Neural cell (in vitro differentiated cells): ENCODE measurements around the gene PRELID1. TPM values are rescaled to one million over a fixed set of nuclear protein-coding genes. Genes with fewer than 3 reads are reported as not detected.

ENCODE experiments used
- H2AFZ ChIP-seq: fragments of 200-600, 300-800 bp; sonication (generic), shearing (Covaris generic); 2 replicates; pipeline ENCODE4 v1.6.0; 2014; ENCODE audit warnings: low read depth, mild to moderate bottlenecking, antibody characterized with exemption, low read length, moderate library complexity
- H3F3A ChIP-seq: fragments of 200-600 bp; shearing (Covaris generic); 2 replicates; pipeline ENCODE4 v1.6.1; 2016; ENCODE audit warnings: mild to moderate bottlenecking, moderate library complexity, mixed read lengths, antibody characterized with exemption, low read length; ENCODE audit not compliant: insufficient read depth, poor library complexity, severe bottlenecking
- H3K27ac ChIP-seq: fragments of 200-600, 300-800 bp; sonication (generic), shearing (Covaris generic); 2 replicates; pipeline ENCODE4 v1.5.1; 2014; ENCODE audit warnings: mild to moderate bottlenecking, low read length, moderate library complexity
- H3K27me3 ChIP-seq: fragments of 300-800, 200-600 bp; sonication (generic), shearing (Covaris generic); 2 replicates; pipeline ENCODE4 v1.6.0; 2014; ENCODE audit warnings: mild to moderate bottlenecking, low read depth, low read length, moderate library complexity; ENCODE audit not compliant: insufficient read depth
- H3K36me3 ChIP-seq: fragments of 300-800, 200-600 bp; sonication (generic), shearing (Covaris generic); 2 replicates; pipeline ENCODE4 v1.5.1; 2014; ENCODE audit warnings: mild to moderate bottlenecking, antibody characterized with exemption, low read length, moderate library complexity; ENCODE audit not compliant: insufficient read depth
- H3K4me2 ChIP-seq: fragments of 300-800, 200-600 bp; sonication (generic), shearing (Covaris generic); 2 replicates; pipeline ENCODE4 v1.6.0; 2014; ENCODE audit warnings: mild to moderate bottlenecking, low read length
- H3K4me3 ChIP-seq: fragments of 300-800, 200-600 bp; sonication (generic), shearing (Covaris generic); 2 replicates; pipeline ENCODE4 v1.5.1; 2014; ENCODE audit warnings: mild to moderate bottlenecking, low read length, moderate library complexity
- H3K79me2 ChIP-seq: fragments of 200-600 bp; shearing (Covaris generic); replicated peaks from 2 replicates; pipeline ENCODE4 v1.6.0; 2014; ENCODE audit warnings: mild to moderate bottlenecking, low read length, moderate library complexity; ENCODE audit not compliant: insufficient read depth
- H3K9ac ChIP-seq: fragments of 300-800, 200-600 bp; sonication (generic), shearing (Covaris generic); 2 replicates; pipeline ENCODE4 v1.6.1; 2016; ENCODE audit warnings: mild to moderate bottlenecking, low read length, mixed read lengths
- H3K9me2 ChIP-seq: fragments of 200-600 bp; shearing (Covaris generic); 2 replicates; pipeline ENCODE4 v1.6.1; 2016; ENCODE audit warnings: mild to moderate bottlenecking, low read length, mixed read lengths; ENCODE audit not compliant: insufficient read depth
- H3K9me3 ChIP-seq: fragments of 200-600, 300-800 bp; sonication (generic), shearing (Covaris generic); 2 replicates; pipeline ENCODE4 v1.6.1; 2016; ENCODE audit warnings: mild to moderate bottlenecking, mixed run types, low read length, moderate library complexity, mixed read lengths
- H4K20me1 ChIP-seq: fragments of 200-600 bp; shearing (Covaris generic); 2 replicates; pipeline ENCODE4 v1.6.1; 2016; ENCODE audit warnings: mild to moderate bottlenecking, mixed run types; ENCODE audit not compliant: insufficient read depth
- EP300 ChIP-seq: fragments of 450-650 bp; conservative IDR thresholded peaks from 2 replicates; pipeline ENCODE4 v1.6.1; 2014; ENCODE audit warnings: antibody characterized with exemption, mild to moderate bottlenecking, moderate library complexity; ENCODE audit not compliant: poor library complexity, severe bottlenecking
- EZH2 ChIP-seq: fragments of 200-600, 300-800 bp; shearing (Covaris generic), sonication (generic); IDR thresholded peaks from 2 replicates; pipeline ENCODE4 v1.6.1; 2014; ENCODE audit warnings: antibody characterized with exemption, low read length, borderline replicate concordance, mild to moderate bottlenecking; ENCODE audit not compliant: insufficient read depth, poor library complexity, severe bottlenecking
- MXI1 ChIP-seq: fragments of 450-650 bp; conservative IDR thresholded peaks from 2 replicates; pipeline ENCODE4 v1.6.1; 2014; ENCODE audit warnings: antibody characterized with exemption, mild to moderate bottlenecking; ENCODE audit not compliant: poor library complexity, severe bottlenecking
- POLR2AphosphoS5 ChIP-seq: IDR thresholded peaks from 2 replicates; pipeline ENCODE4 v1.6.1; 2012
- RAD21 ChIP-seq: fragments of 450-650 bp; conservative IDR thresholded peaks from 2 replicates; pipeline ENCODE4 v1.6.1; 2014; ENCODE audit warnings: antibody characterized with exemption, mild to moderate bottlenecking, moderate library complexity
- SMC3 ChIP-seq: fragments of 450-650 bp; conservative IDR thresholded peaks from 2 replicates; pipeline ENCODE4 v1.6.1; 2014; ENCODE audit warnings: antibody characterized with exemption, mild to moderate bottlenecking, moderate library complexity; ENCODE audit not compliant: poor library complexity
- TAF1 ChIP-seq: IDR thresholded peaks from 2 replicates; pipeline ENCODE4 v1.6.1; 2012; ENCODE audit warnings: low read depth
- polyA plus RNA-seq: library from polyadenylated mRNA; depleted of rRNA; stranded (reverse); fragments of >200 nt; gene quantifications from 2 replicates; pipeline ENCODE4 v1.2.3, GENCODE V29; 2014
- TF ChIP-seq, protein P1 (sequence below): fragments of 450-650 bp; IDR thresholded peaks from 2 replicates; pipeline ENCODE4 v1.5.1; 2014; ENCODE audit warnings: antibody characterized with exemption, mild to moderate bottlenecking, moderate library complexity; ENCODE audit not compliant: poor library complexity, severe bottlenecking
- TF ChIP-seq, protein P2 (sequence below): IDR thresholded peaks from 2 replicates; pipeline ENCODE4 v1.6.1; 2012; ENCODE audit warnings: borderline replicate concordance

Gene PRELID1
- polyA plus RNA-seq, 1 donor from 2014 or later: 133 TPM

DNA sequence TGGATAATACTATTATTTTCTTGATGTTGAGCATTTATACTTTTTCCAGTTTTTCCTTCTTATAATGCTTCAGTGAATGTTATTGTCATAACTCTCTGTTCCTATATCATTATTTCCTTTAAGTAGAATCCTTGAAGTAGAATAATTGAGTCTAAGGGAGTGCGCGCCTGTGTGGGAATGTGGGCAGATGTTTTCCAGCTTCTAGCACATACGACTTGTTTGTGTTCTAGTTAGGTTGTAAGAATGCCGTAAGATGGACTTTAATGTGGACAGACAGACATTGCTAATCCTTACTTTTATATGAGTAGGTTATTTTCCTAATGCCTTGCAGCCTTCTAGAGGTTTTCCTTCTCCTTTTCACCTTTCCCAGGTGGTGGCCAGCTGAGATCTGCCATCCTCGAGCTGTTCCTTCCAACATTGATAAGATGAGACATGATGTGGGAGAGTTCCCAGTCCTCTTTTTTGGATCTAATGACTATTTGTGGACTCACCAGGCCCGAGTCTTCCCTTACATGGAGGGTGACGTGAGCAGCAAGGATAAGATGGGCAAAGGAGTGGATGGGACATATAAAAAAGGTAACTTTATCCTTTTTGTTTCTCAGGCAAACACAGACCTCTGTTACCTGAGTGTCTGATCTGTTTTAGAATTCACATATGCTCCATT lies 34.2 kb upstream of the PRELID1 start:
- H3K79me2 ChIP-seq: no peaks in the 10 kb centered on the region
- no peaks in the 10 kb centered on the region for H3K9me3 ChIP-seq
- no peaks in the 10 kb centered on the region for H3F3A ChIP-seq
- H3K4me2 ChIP-seq: no peak overlapping the region
- no peak overlapping the region for H2AFZ ChIP-seq
- no peak overlapping the region for H3K27ac ChIP-seq
- no peaks in the 10 kb centered on the region for H3K36me3 ChIP-seq
- H4K20me1 ChIP-seq: no peaks in the 10 kb centered on the region
- H3K9ac ChIP-seq: no peak overlapping the region
- no peaks in the 10 kb centered on the region for H3K27me3 ChIP-seq
- no peaks in the 10 kb centered on the region for H3K9me2 ChIP-seq
- TF ChIP-seq POLR2AphosphoS5 (no peak), MXI1 (no peak), SMC3 (no peak), RAD21 (no peak), EZH2 (no peak), EP300 (no peak), TAF1 (no peak)
- TF ChIP-seq, protein P1, sequence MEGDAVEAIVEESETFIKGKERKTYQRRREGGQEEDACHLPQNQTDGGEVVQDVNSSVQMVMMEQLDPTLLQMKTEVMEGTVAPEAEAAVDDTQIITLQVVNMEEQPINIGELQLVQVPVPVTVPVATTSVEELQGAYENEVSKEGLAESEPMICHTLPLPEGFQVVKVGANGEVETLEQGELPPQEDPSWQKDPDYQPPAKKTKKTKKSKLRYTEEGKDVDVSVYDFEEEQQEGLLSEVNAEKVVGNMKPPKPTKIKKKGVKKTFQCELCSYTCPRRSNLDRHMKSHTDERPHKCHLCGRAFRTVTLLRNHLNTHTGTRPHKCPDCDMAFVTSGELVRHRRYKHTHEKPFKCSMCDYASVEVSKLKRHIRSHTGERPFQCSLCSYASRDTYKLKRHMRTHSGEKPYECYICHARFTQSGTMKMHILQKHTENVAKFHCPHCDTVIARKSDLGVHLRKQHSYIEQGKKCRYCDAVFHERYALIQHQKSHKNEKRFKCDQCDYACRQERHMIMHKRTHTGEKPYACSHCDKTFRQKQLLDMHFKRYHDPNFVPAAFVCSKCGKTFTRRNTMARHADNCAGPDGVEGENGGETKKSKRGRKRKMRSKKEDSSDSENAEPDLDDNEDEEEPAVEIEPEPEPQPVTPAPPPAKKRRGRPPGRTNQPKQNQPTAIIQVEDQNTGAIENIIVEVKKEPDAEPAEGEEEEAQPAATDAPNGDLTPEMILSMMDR: no peak
- H3K4me3 ChIP-seq: no peak overlapping the region

- no peak overlapping the region for H3K4me3 ChIP-seq
Observed at GRCh38 chr5:177269976-177270375, 33.6 kb upstream of the PRELID1 start.

More at GRCh38 chr5:177269976-177270375, 33.6 kb upstream of the PRELID1 start:
- Histone ChIP-seq H3K36me3 (no peaks in the 10 kb centered on the region), H2AFZ (no peak overlapping the region), H3K27ac (no peak overlapping the region), H3K9me3 (no peaks in the 10 kb centered on the region), H3K9me2 (no peaks in the 10 kb centered on the region), H3K27me3 (no peaks in the 10 kb centered on the region), H3F3A (no peaks in the 10 kb centered on the region), H4K20me1 (no peaks in the 10 kb centered on the region), H3K9ac (no peak overlapping the region), H3K79me2 (no peaks in the 10 kb centered on the region), H3K4me2 (no peak overlapping the region)
- TF ChIP-seq SMC3 (no peak), RAD21 (no peak), MXI1 (no peak), EP300 (no peak), POLR2AphosphoS5 (no peak), TAF1 (no peak), EZH2 (no peak)
- TF ChIP-seq, protein P1: no peak
- TF ChIP-seq, protein P2, sequence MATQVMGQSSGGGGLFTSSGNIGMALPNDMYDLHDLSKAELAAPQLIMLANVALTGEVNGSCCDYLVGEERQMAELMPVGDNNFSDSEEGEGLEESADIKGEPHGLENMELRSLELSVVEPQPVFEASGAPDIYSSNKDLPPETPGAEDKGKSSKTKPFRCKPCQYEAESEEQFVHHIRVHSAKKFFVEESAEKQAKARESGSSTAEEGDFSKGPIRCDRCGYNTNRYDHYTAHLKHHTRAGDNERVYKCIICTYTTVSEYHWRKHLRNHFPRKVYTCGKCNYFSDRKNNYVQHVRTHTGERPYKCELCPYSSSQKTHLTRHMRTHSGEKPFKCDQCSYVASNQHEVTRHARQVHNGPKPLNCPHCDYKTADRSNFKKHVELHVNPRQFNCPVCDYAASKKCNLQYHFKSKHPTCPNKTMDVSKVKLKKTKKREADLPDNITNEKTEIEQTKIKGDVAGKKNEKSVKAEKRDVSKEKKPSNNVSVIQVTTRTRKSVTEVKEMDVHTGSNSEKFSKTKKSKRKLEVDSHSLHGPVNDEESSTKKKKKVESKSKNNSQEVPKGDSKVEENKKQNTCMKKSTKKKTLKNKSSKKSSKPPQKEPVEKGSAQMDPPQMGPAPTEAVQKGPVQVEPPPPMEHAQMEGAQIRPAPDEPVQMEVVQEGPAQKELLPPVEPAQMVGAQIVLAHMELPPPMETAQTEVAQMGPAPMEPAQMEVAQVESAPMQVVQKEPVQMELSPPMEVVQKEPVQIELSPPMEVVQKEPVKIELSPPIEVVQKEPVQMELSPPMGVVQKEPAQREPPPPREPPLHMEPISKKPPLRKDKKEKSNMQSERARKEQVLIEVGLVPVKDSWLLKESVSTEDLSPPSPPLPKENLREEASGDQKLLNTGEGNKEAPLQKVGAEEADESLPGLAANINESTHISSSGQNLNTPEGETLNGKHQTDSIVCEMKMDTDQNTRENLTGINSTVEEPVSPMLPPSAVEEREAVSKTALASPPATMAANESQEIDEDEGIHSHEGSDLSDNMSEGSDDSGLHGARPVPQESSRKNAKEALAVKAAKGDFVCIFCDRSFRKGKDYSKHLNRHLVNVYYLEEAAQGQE: no peak
